ENCODE measurements around the gene NRAP.

The NRAP gene

GRCh38 chr10:113663908-113664307 lies at the start of gene NRAP:
NRAP (minus strand) TSS chr10:113664041; CDS start chr10:113663882, 159 bp downstream.
- DNase-seq, result no peak

GRCh38 chr10:113713640-113713982 lies 49.8 kb upstream of the NRAP start:
- no peak for DNase-seq

DNA sequence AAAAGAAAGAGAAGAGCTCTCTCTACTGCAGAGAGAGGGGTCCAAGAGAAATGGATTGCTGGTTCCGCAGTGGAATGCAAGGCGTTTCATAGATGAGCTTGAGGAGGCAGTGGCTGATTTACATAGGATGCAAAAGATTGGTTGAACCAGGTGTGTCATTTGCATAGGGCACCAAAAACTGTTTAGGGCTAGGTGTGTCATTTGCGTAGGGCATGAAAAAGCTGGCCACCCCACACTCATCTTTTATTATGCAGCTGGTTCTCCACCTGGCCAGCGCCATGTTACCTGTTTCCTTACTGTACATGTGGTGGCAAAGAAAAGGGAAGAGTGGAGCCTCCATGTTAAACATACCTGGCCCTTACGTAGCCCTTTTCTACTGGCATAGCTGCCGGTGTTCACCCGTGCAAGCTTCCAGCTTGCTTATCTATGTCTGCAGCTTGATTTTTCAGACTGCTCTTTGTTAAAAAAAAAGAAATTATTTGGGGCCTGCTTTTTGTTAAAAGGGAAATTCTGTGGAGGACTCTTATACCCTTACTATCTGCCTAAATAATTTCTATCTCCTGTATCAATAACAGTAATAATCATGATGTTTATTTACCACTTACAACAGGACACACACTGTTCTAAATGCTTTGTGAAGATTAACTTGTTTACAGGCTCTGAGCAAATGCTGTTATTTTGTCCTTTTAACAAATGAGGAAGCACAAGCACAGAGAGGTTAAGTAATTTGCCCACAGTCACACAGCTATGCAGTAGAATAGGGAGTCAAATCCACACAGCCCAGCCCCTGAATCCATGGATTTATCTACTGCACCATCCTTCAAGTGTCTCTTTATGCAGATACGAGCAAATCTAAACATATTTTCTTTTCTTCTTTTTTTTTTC lies 49.2 kb upstream of the NRAP start:
- no peak for DNase-seq

DNA sequence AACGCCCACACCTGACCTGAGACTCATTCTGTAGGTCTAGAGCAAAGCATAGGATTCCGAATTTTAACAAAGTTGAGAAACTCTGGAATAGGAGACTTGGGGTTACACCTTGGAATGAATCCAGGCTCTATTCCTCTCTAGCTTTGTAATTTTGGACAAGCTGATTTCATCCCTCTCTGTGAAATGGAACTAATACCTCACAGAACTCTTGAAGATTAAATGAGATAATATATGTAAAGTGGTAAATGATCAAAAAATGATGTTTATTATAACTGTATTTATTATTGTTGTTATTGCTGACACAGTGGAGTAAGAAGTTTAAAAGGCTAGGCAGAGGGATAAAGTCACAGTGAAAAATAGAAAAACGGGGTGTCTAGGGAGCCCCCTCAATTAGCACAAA lies 48.2 kb upstream of the NRAP start:
- DNase-seq, result no peak

DNA sequence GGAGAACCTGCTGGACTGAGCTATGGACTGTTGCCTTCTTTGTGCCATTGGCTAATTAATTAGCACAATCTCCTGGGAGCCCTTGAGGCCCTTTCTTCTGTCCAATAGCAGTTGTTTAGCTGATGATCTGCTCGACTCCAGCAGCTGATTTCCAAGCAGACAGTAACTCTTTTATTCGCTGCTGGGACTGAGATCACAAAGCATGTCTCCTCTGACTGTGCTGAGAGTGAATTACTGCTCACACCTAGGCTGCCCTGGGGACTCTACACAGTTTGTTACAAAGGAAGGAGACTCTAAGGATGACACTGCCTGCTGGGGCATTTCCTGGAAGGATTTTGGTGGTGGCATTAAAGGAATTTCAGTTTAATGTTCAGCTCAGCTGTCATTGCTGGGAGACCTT lies 47.3 kb upstream of the NRAP start:
- no peak for DNase-seq

DNA sequence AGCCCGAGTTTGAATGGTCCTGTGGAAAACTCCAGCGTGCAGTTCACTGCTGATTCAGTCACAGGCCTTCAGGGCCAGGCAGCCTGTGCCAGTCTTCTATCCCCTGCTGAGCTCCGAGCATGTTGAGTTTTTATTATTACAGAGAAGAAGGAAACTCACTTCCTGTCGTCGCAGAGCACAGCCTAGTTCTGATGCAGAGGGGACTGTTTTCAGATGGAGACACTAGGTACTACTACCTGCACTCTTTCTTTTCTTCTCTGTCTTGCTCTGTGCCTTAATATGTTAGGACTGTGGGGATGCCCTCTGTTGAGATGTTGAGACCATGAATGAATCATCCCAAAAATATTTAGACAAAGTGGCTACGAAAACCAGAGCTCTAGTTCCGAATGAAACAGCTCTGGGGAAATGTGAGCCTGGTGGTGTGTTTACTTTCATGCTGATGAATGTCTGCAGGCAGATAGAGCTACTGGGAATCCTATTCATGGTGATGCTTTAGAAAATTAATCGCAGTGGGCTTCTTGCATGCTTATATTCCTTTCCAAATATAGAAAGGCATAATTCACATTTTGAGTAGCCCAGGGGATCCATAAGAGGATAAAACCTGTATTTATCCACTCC lies 45.5 kb upstream of the NRAP start:
- no peak for DNase-seq

DNA sequence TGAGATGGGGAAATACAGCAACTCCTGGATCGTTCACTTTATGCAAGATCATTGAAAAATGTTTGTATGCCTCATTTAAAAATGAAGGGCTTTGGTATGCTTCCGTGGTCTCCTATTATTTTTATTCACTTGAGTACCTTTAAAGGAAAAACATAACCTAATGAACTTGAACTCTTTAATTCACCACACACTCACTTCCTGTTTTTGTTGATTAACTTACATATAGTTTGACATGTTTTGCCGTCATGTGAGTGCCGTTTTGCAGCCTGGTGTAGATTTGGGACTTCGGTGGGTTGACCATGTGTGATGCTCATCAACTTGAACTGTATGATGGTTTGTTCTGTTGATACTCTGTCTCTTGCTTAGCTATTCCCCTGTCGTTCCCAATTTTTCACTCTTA lies 44.8 kb upstream of the NRAP start:
- DNase-seq, result no peak

- no peak for DNase-seq
Measured at GRCh38 chr10:113706623-113707022, 42.8 kb upstream of the NRAP start.

DNA sequence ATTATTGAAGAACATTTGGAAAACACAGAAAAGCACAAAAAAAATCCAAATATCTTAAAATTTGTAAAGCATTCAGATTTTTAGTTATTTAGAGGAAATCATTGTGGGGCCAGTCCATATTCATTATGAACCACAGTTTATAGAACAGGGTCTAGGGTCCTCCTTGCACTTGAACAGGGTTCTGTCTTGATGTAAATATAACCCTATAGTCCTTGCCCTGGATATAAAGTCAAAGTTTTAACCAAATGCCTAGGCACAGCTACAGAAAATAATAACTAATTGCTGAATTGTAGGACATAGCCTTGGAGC lies 41.5 kb upstream of the NRAP start:
- DNase-seq, result no peak

DNA sequence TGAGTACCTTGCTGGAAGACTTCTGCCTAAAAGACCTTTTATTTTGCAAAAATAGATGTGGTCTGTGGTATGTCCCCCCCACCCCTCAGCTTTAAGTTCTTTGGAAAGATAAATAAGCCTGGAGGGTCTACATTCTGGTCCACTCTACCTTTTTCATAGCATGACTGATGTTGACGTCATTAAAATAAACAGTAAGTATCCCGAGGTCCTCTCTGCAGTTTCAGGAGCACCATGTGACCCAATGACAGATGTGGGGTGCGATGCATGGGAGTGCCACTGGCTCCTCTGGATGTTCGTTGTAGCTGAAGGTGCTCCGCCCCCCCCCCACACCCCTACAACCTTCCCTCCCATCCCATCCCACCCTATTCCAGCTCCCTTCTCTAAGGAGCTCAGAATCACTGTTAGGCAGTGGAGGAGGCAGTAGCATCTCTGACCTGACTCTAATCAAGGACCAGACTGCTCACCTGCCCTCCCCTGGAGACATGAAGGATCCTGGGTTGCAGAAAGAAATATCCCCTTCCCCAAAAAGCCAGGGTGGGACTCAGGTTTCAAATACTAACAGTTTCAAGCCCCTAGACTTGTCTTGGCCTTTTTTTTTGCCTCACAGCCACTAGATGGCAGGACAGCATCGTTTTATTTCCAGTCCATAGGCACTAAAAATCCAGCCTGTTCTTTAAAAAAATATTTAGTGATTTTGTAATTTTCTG lies 40.9 kb upstream of the NRAP start:
- no peak for DNase-seq

GRCh38 chr10:113697595-113697994 lies 33.8 kb upstream of the NRAP start:
- DNase-seq, result no peak

DNA sequence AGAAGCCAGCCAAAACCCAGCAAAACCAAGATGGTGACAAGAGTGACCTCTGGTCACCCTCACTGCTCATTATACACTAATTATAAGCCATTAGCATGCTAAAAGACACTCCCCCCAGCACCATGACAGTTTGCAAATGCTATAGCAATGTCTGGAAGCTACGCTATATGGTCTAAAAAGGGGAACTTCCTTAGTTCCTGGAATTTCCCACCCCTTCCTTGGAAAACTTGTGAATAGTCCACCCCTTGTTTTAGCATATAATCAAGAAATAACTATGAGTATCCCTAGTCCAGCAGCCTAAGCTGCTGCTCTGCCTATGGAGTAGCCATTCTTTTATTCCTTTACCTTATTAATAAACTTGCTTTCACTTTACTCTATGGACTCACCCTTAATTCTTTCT lies 31.9 kb upstream of the NRAP start:
- no peak for DNase-seq

- no peak for DNase-seq
Measured at GRCh38 chr10:113693348-113693747, 29.5 kb upstream of the NRAP start.

DNA sequence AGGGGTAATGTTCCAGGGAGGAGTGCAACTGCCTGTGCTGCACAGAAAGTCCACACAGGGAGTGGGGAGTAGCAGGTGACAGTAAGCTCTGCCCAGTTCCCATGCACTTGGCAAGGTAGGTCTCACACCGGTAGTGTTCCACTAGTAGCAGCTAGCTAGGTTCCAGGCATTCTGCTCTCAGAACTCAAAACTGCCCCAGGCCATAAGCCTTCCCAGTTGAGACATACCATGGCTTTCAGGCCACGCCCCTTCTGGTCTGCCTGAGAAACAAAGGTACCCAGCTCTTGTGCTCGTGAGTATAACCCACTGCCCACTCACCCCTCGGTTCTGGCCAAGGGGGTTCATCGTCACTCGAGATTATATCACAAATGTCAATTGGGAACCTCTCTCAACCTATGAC lies 28.4 kb upstream of the NRAP start:
- no peak for DNase-seq

DNA sequence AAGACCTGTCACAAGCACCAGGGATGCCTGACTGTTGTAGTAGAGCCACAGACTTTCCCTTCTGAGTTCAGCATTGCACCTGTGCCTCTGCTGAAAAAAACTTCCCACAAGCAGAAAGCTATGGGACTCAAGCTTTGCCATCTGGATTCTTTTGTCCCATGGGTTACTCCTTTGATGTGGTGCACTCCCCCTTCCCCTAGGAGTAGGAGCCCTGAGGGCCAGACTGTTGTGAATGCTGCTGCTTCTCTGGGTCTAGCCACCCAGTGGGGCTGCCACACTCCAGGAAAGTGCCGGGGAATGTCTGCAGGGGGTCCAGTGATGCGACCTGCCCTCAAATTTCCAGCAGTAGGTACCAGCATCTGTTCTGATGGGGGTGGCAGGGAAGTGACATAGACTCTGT lies 27.5 kb upstream of the NRAP start:
- no peak for DNase-seq

DNA sequence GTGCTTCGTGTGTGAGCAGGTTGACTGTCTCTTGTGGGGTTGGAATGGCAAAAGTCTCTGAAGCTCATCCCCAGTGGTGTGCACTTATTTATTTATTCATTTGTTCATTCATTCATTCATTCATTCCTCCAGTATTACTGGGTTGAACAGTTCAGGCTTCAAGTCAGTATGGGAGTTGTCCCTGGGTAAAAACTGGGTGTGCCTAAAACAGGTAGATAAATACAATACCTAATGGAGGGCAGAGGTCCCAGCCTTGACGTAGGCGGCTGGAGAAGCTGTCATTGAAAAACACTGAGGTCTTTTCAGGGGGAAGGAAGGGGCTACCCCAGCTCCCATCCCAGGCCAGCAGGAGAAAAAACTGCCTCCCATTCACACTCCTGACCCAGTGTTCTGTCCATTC lies 26.9 kb upstream of the NRAP start:
- DNase-seq, result no peak

- no peak for DNase-seq
Measured at GRCh38 chr10:113689574-113689973, 25.7 kb upstream of the NRAP start.

- no peak for DNase-seq
Measured at GRCh38 chr10:113689057-113689456, 25.2 kb upstream of the NRAP start.

GRCh38 chr10:113687037-113687436 lies 23.2 kb upstream of the NRAP start:
- DNase-seq, result no peak

DNA sequence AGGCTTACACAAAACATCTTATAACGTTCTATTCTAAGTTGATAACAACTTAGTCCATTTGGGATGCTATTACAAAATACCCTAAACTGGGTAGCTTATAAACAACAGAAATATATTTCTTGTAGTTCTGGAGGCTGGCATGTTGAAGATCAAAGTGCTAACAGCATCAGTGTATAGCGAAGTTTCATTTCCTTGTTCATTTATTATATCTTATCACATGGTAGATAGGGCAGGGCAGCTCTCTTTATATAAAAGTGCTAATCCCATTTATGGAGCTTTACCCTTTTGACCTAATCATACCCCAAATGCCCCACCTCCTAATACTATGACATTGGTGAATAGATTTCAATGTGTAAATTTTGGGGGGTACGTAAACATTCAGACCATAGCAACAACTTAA lies 22.2 kb upstream of the NRAP start:
- DNase-seq, result no peak

DNA sequence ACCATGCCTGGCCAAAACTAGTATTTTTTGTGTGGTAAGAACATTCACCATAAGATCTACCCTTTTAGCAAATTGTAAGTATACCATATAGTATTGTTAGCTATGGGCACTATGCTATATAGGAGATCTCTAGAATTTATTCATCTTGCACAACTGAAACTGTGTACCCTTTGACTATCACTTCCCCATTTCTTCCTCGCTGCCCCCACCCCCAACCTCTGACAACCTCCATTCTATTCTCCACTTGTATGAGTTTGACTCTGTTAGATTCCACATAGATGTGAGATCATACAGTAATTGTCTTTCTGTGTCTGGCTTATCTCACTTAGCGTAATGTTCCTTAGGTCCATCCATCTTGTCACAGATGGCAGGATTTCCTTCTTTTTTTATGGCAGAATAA lies 19.5 kb upstream of the NRAP start:
- no peak for DNase-seq

DNA sequence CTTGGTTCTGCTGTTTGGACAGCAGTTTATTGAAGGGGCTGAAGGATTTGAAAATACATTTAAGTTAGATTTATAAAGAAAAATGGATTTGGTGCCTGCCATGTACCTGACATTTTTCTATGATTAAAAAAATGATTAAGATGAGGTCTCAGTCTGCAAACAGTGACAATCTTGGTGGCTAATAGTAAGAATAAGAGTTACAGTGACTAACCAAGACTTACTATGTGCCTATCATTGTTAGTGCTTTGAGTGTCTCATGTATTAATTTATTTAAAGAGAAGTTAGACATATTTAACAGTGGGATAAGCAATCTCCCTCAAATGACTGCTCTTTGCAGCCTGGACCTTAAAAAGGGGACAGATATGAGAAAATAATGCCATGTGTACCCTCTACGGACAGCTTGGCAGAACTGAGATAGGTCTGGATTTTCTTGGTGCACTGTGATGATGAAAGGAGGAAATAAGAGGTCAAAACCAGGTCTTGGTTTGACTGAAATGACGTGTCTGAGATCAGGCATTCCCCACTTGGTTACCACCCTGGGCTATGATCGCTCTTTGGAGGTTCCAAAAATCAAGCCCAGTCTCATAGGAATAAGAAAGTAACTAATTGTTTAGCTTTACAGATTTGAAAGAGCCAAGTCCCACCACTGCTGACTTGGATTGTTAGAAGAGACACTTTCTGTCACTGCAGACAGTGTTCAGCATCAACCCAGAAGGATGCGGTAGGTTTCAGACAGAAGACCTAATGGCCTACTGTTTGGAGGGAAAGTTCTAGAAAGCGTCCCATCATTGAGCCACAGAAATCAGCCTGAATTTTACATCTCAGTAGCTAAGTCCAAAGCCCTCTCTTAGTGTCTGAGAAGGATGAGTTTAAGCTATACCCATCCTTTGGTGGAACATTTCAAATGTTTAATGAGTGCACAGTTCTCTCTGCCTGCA lies 18.0 kb upstream of the NRAP start:
- DNase-seq, result no peak

Data from NCI-H2029 (cell line).